ENCODE data around the gene LRRFIP1. TPM values are rescaled to one million over a fixed set of nuclear protein-coding genes. Genes with fewer than 3 reads are reported as not detected.

LRRFIP1 gene
- total RNA-seq, 2 donors from 2014 or later, result 175 to 225 TPM

DNA sequence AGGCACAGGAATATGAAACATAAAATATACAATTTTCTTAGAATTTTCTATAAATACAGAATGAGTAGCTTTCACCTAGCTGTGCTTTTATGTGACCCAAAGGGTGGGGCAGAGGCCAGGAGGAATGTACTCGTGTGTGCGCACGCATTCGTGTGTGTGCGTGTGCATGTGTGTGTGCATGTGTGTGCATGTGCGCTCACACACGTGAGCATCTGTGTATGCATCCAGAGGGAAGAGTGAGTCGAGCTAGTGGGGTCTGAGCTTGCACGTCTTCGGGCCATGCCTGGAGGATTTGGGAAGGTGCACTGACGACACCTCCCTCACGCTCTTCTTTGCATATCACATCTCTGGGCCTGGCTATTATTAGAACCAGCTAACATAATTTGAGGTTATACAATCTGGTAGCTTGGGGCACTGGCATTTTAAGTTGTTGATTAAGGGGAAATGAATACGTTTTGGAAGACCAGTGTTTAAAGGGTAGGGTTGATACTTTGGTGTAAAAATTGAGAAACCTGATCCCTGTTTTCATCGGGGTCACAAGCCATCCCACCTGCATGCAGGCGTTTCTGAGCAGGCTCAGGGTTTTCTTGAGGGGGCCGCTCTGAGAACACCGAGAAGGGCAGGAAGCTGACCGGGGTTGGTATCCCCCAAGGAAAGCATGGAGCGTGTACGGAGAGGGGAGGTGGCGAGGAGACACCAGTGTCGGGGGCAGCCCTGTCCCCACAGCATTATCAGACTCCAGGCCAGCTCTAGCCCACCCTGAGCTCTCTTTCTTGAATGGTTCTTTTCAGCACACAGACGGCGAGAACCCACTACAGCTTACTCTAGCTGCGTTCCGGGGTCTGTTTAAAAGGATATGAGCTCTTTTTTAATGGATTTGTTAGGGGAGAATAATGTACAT is 85.3 kb downstream of the LRRFIP1 start:
- H3K9me3 ChIP-seq (ENCODE audit: control insufficient read depth, low read length, poor library complexity, severe bottlenecking), result no peaks in the 10 kb centered on the region
- H3K27ac Mint-ChIP-seq, result peak overlapping the region; percentile 76
- H3K4me3 Mint-ChIP-seq, result peak overlapping the region; percentile 9
- ATAC-seq (no peak), DNase-seq (no peak)
- no peaks in the 10 kb centered on the region for H3K27me3 Mint-ChIP-seq
- peaks cover 52% of the 10 kb centered on the region for H3K4me1 Mint-ChIP-seq
- H3K36me3 Mint-ChIP-seq (ENCODE audit: low read depth), result no peaks in the 10 kb centered on the region

DNA sequence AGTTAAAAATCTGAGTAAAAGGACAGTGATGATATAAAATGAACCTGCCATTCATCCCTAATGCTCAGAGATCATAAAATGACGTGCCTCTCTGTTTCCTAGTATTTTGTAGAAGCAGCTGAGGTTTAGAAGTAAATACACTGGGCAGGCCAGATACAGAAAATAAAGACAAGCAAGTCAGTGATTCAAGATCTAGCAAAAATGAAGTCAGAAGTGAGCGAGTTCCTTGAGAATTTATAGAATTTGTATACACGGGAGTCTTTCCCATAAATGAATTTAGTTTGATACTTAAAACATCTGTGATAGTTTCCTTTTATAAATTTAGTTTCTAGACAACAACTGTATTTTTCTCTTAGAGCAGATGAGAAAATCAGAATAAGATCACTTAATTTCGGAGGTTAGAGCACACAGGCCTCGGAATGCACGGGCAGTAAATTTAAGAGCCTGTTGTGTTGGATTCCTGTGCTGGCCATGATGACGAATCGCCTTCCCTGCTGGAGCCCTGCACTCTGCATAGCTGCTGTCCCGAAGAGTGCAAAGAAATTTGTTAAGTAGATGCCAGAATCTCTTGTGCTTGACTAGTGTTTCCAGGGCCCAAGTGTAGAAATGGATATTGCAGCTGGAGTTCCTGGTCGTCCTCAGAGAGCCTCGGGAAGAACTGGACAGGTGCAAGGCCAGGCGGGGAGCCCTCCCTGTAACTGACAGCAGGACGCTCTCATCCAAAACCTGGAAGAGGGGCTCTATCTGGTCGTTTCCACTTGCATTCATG is 87.5 kb downstream of the LRRFIP1 start:
- peak overlapping the region; percentile 52 for H3K4me3 Mint-ChIP-seq
- H3K27me3 Mint-ChIP-seq, result no peaks in the 10 kb centered on the region
- peak overlapping the region; percentile 76 for H3K27ac Mint-ChIP-seq
- no peaks in the 10 kb centered on the region for H3K9me3 ChIP-seq (ENCODE audit: control insufficient read depth, low read length, poor library complexity, severe bottlenecking)
- no peaks in the 10 kb centered on the region for H3K36me3 Mint-ChIP-seq (ENCODE audit: low read depth)
- DNase-seq, result no peak
- no peak for ATAC-seq
- H3K4me1 Mint-ChIP-seq, result peaks cover 58% of the 10 kb centered on the region

DNA sequence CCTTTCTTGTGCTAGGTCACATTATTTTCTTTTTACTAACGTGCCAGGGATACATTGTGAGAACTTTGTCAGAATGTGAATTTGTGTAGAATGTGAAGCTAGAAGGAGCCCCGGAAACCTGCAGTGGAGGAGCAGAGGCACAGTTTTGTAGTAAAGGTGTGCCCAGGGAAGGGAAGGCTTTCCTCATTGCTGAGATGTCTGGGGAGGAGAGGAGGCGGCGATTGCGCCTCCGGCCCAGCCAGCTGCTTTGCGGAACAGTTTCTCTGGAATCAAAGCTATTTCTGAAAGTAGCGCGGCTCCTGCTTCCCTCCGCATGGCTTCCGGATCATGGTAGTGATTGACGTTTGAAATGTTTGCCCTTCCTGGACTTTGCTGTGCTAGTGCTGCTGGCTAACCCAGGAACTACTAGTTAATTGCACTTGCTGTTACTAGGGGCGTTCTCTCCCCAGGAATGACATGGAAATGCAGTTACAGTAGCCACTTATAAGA is 88.1 kb downstream of the LRRFIP1 start:
- H3K4me1 Mint-ChIP-seq, result peaks cover 60% of the 10 kb centered on the region
- peak overlapping the region; percentile 76 for H3K27ac Mint-ChIP-seq
- H3K36me3 Mint-ChIP-seq (ENCODE audit: low read depth), result no peaks in the 10 kb centered on the region
- H3K9me3 ChIP-seq (ENCODE audit: control insufficient read depth, low read length, poor library complexity, severe bottlenecking), result no peaks in the 10 kb centered on the region
- no peaks in the 10 kb centered on the region for H3K27me3 Mint-ChIP-seq
- H3K4me3 Mint-ChIP-seq, result peak overlapping the region; percentile 52
- DNase-seq (no peak), ATAC-seq (no peak)

DNA sequence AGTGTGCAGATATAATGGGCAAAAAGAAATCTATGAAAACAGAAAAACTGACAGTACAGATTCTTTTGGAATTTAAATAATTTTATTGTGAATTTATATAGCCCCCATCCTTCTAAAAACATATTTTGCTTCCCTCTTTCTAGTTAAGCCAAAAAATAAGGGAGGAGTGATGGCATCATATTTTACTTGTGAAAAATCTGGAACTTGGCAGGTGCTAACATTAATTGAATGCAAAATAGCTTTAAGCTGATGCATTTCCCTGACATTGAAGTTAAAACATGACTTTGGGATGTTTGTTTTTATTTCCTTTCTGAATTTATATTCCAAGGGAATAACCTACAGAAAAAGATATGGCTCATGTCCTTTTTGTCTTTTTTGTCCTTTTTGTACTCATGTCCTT is 88.6 kb downstream of the LRRFIP1 start:
- DNase-seq (no peak), ATAC-seq (no peak)
- Mint-ChIP-seq H3K4me3 (no peak overlapping the region), H3K27me3 (no peaks in the 10 kb centered on the region), H3K4me1 (peaks cover 64% of the 10 kb centered on the region), H3K27ac (peak overlapping the region; percentile 94), H3K36me3 (ENCODE audit: low read depth) (no peaks in the 10 kb centered on the region)
- H3K9me3 ChIP-seq (ENCODE audit: control insufficient read depth, low read length, poor library complexity, severe bottlenecking), result no peaks in the 10 kb centered on the region

DNA sequence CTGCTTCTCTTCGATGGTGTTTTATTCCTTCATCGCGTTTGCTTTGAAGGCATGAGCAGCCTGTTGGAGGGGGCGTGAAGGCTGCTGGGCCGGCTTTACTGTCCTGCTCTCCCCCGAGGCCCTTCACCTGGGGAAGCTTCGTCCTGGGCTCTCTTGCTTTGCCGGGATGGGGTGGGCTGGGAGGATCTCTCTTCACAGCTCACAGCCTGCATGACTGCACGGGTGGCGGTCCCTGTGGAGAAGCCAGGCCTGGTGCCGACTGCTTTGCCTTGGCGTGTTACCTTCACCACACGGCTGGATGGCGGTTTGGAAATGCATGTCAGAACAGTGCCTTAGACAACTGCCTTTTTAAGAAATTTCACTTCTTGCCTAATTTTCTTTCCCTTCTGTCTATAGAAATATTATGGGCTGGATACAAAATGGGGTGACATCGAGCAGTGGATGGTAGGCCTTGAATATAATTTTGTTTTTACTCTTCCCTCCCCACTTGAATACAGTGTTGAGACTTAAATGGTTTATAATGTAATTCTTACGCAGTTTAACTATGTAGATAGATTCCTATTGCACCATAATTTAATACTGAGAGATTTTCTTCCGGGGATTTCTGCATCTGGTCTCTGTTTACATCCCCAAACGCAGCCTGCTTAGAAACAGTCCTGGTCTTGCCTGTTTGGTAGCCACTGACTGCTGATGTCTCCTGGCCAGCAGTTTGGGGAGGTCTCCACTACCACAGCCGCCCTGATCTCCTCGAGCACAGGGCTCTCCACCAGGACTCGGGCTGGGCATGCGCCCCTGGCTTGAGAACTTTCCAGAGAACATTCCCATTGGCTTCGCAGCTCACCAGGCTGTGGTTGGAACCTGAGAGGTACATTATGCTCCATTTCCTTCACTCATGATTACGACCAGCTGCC is 90.2 kb downstream of the LRRFIP1 start:
- no peak for DNase-seq
- peaks cover 57% of the 10 kb centered on the region for H3K4me1 Mint-ChIP-seq
- no peaks in the 10 kb centered on the region for H3K36me3 Mint-ChIP-seq (ENCODE audit: low read depth)
- peak overlapping the region; percentile 94 for H3K27ac Mint-ChIP-seq
- ATAC-seq, result peak; percentile 10
- no peaks in the 10 kb centered on the region for H3K27me3 Mint-ChIP-seq
- no peak overlapping the region for H3K4me3 Mint-ChIP-seq
- H3K9me3 ChIP-seq (ENCODE audit: control insufficient read depth, low read length, poor library complexity, severe bottlenecking), result no peaks in the 10 kb centered on the region

DNA sequence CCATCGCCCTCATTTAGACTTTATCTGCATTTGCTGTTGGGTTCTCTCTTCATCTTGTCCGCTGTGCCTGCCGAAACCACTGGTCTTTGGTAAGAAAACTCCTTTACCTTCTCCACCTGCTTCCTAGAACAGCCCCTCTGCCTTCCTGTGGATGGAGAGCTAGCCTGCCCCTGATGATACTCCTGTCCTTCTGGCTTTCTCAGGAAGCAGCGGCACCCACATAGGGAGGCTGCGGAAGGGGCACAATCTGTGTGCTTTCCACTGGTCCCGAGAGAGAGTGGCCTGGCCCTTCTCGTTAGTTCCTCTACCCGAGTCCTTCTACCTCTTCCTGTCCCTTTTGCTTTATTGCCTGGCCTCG is 90.9 kb downstream of the LRRFIP1 start:
- Mint-ChIP-seq H3K36me3 (ENCODE audit: low read depth) (no peaks in the 10 kb centered on the region), H3K27ac (peak overlapping the region; percentile 94), H3K4me1 (peaks cover 52% of the 10 kb centered on the region)

DNA sequence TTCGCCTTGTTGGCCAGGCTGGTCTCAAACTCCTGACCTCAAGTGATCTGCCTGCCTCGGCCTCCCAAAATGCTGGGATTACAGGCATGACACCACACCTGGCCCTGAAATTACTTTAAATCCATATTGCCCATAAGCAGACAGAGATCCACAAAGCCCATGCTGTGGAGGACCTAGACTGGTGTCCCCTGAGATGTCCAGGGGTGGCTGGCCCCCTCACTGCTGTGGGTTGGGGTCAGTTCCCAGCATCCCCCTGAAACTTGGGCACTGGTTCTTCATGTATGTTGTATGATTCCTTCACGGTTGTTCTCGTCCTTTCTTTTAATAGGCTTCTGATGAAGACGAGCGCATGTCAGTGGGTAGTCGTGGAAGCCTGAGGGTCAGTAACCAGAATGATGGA is 93.1 kb downstream of the LRRFIP1 start:
- Mint-ChIP-seq H3K27ac (peak overlapping the region; percentile 32), H3K4me1 (peaks cover 51% of the 10 kb centered on the region)

More for the DNA sequence above, 90.9 kb downstream of the LRRFIP1 start:
- ATAC-seq (no peak), DNase-seq (no peak)
- Mint-ChIP-seq H3K4me3 (no peak overlapping the region), H3K27me3 (no peaks in the 10 kb centered on the region)
- no peaks in the 10 kb centered on the region for H3K9me3 ChIP-seq (ENCODE audit: control insufficient read depth, low read length, poor library complexity, severe bottlenecking)

DNA sequence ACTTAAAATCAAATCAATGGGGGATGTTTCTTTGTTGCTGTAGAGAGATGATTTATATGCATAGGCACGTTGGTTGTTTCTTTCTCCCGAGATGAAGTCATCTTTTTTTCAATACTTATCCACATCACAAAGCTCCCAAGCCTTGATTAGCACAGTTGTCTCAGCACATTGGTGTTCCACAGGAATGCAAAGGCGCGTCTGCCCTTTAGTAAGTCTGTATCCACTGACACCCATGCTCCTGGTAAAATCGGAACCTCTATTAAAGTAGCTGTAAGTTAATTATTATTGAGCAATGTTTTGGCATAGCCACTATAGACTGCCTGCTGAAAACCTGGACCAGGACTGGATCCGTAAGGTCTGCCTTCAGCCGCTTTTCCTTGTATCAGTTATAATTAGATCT is 93.6 kb downstream of the LRRFIP1 start:
- no peaks in the 10 kb centered on the region for H3K9me3 ChIP-seq (ENCODE audit: control insufficient read depth, low read length, poor library complexity, severe bottlenecking)
- no peak for DNase-seq
- Mint-ChIP-seq H3K27me3 (no peaks in the 10 kb centered on the region), H3K4me1 (peaks cover 51% of the 10 kb centered on the region), H3K36me3 (ENCODE audit: low read depth) (no peaks in the 10 kb centered on the region), H3K4me3 (no peak overlapping the region), H3K27ac (no peak overlapping the region)
- ATAC-seq, result no peak

More for the DNA sequence above, 93.1 kb downstream of the LRRFIP1 start:
- no peaks in the 10 kb centered on the region for H3K36me3 Mint-ChIP-seq (ENCODE audit: low read depth)
- ATAC-seq, result no peak
- H3K4me3 Mint-ChIP-seq, result peak overlapping the region; percentile 31
- H3K9me3 ChIP-seq (ENCODE audit: control insufficient read depth, low read length, poor library complexity, severe bottlenecking), result no peaks in the 10 kb centered on the region
- DNase-seq, result no peak
- H3K27me3 Mint-ChIP-seq, result no peaks in the 10 kb centered on the region

DNA sequence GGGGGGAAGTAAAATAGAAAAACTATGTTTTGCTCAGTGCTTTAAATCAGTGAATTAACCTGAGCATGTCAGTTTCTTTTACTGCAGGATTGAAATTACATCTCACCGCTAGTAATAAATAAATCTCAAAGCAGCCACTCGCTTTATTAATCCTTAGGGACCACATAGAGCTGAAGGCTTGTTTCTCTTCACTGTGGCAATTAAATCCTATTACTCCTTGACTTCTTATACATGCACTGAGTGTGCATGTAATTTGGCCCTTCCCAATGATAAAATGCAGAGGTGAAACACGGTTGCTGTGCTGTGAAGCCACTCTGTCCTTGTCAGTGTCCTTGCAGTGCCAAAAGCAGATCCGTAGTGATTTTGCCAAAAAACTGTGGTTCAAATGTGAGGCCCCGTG is 94.1 kb downstream of the LRRFIP1 start:
- no peaks in the 10 kb centered on the region for H3K27me3 Mint-ChIP-seq
- no peaks in the 10 kb centered on the region for H3K9me3 ChIP-seq (ENCODE audit: control insufficient read depth, low read length, poor library complexity, severe bottlenecking)
- no peaks in the 10 kb centered on the region for H3K36me3 Mint-ChIP-seq (ENCODE audit: low read depth)
- no peak overlapping the region for H3K4me3 Mint-ChIP-seq
- ATAC-seq (no peak), DNase-seq (no peak)
- peaks cover 49% of the 10 kb centered on the region for H3K4me1 Mint-ChIP-seq
- H3K27ac Mint-ChIP-seq, result peak overlapping the region; percentile 34

DNA sequence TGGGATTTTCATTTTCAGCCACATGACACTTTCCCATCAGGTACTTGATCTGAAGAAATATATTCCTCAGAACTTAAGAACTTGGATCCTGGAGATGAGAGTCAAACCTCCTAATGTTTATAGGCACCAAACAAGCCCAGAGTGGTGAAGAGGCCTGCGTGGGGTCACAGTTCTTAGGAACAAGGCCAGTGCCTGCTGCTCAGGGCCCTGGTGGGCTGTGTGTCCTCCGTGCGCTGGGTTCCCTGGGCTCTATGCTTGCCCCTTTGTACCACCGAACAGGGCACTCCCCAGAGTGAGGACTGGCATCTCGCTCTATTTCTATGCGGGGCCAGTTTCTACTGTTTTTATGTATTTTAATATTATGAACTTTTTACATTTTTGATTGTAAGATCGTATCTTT is 95.2 kb downstream of the LRRFIP1 start:
- peaks cover 48% of the 10 kb centered on the region for H3K4me1 Mint-ChIP-seq
- no peak for ATAC-seq
- no peak overlapping the region for H3K4me3 Mint-ChIP-seq
- no peaks in the 10 kb centered on the region for H3K9me3 ChIP-seq (ENCODE audit: control insufficient read depth, low read length, poor library complexity, severe bottlenecking)
- H3K36me3 Mint-ChIP-seq (ENCODE audit: low read depth), result no peaks in the 10 kb centered on the region
- DNase-seq, result no peak
- H3K27me3 Mint-ChIP-seq, result no peaks in the 10 kb centered on the region
- H3K27ac Mint-ChIP-seq, result no peak overlapping the region

DNA sequence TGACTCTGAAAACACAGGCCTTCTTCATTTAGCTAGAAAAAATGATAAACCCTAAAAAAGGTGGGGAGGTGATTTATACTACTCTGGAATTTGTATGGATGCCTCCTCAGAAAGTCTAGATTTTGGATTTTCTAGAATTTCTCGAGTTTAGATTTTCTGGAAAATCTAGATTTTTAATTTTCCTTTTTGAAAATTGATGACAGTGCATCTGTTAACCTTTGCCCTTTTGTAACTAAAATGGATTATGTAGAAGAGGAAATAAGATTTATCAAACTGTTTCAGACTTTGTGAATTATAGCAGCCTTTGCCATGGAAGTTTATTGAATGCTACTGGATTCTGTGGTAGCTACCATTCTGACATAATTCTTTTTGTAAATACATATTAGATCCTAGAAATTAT is 95.6 kb downstream of the LRRFIP1 start:
- H3K36me3 Mint-ChIP-seq (ENCODE audit: low read depth), result no peaks in the 10 kb centered on the region
- peaks cover 47% of the 10 kb centered on the region for H3K4me1 Mint-ChIP-seq
- DNase-seq, result no peak

DNA sequence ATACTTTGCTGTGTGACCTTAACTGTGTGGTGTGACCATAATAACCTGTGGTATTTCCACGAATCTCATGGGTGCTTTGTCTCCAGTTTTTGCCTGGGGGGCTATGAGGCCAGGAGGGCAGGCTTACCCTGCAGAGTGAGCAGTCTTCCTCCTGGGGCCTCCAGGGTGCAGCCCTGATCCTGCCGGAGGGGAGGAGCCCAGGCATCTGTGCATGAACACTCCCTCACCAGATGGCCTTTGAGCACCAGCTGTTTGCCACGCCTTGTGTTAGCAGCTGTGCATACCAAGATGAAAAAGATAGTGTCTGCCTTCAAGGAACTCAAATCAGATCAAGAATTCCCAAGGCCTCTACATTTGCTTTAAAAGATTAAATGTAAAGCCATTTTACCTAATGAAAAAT is 96.2 kb downstream of the LRRFIP1 start:
- no peaks in the 10 kb centered on the region for H3K27me3 Mint-ChIP-seq
- ATAC-seq (peak; percentile 53), DNase-seq (no peak)
- no peak overlapping the region for H3K4me3 Mint-ChIP-seq
- H3K9me3 ChIP-seq (ENCODE audit: control insufficient read depth, low read length, poor library complexity, severe bottlenecking), result no peaks in the 10 kb centered on the region
- H3K36me3 Mint-ChIP-seq (ENCODE audit: low read depth), result no peaks in the 10 kb centered on the region
- peak overlapping the region; percentile 41 for H3K27ac Mint-ChIP-seq
- peaks cover 45% of the 10 kb centered on the region for H3K4me1 Mint-ChIP-seq

More for the DNA sequence above, 95.6 kb downstream of the LRRFIP1 start:
- ATAC-seq, result no peak
- Mint-ChIP-seq H3K27ac (peak overlapping the region; percentile 41), H3K4me3 (no peak overlapping the region), H3K27me3 (no peaks in the 10 kb centered on the region)
- no peaks in the 10 kb centered on the region for H3K9me3 ChIP-seq (ENCODE audit: control insufficient read depth, low read length, poor library complexity, severe bottlenecking)

Measured in T-helper 17 cell (primary cell).